Measurements from ENCODE around the gene ELMO1. TPM values are rescaled to one million over a fixed set of nuclear protein-coding genes. Genes with fewer than 3 reads are reported as not detected.

Gene ELMO1
- total and polyA plus RNA-seq, 4 donors = 6.7 to 51.5 (median 14.8) TPM

DNA sequence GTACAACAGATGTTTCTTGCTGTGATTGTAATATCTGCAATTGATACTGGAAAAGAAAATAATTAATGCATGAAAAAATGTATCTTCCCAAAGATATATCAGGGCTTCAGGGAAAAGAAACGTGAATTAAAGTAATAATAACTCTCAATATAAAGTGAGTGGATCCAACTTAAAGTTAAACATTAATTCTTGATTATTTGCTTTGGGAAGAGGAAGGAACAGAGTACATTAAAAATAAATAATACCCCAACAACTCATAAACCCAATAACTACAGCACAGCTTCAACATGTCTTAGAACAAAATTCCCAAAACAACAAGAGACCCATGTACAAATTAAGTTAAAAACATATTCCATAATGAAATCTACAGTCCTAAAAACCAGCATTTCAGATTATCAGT lies 33.0 kb downstream of the ELMO1 start (continued):
- TF ChIP-seq, protein P1, sequence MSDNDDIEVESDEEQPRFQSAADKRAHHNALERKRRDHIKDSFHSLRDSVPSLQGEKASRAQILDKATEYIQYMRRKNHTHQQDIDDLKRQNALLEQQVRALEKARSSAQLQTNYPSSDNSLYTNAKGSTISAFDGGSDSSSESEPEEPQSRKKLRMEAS (IDR thresholded peaks at IDR 0.05) = no peak
- no peak for TF ChIP-seq GABPA (IDR thresholded peaks at IDR 0.05 in 1 of 2, conservative IDR thresholded peaks at IDR 0.05 in 1 of 2)

DNA sequence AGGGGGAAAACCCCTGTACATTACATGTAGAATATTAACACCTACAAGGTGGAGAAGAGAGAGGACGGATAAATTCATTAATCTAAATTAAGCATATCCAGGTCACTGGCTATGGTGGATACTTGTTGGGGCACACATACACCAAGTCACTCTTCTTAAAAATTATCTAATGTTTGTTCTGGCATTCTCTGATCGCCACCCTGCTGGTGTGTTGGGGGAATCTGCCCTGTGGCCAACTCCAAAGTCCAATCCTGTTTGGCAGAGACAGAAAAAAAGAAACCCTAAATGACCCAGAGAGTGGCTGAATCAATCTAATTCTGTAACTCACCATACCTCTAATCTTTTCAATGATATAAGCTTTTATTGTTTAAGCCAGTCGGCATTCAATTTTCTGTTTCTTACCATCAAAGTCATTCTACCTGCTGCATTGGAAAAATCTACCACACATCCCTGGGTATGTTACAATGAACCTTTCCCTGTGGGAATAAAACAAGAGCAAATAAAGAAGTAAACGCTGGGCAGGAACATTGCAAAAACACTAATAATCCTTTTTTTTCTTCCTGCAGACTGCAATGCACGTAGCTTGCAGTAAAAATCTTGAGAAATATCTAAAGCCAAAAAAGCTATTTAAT lies 34.2 kb downstream of the ELMO1 start:
- 31% methylated on average over 5 of the region's 5 CpGs for WGBS
- DNase-seq (ENCODE audit: low spot score) = no peak
- H3K9me3 ChIP-seq (ENCODE audit: control insufficient read depth in 4 of 4, low read length in 3 of 4) = no peaks in the 10 kb centered on the region
- H3K27ac ChIP-seq (ENCODE audit: low read depth in 1 of 2, low read length in 2 of 2) = peak overlapping the region; percentile 83 to 87
- H3K36me3 ChIP-seq (ENCODE audit: control insufficient read depth in 4 of 4, insufficient read depth in 3 of 4, low read depth in 1 of 4, low read length in 3 of 4) = no peaks in the 10 kb centered on the region
- TF ChIP-seq, protein P2, sequence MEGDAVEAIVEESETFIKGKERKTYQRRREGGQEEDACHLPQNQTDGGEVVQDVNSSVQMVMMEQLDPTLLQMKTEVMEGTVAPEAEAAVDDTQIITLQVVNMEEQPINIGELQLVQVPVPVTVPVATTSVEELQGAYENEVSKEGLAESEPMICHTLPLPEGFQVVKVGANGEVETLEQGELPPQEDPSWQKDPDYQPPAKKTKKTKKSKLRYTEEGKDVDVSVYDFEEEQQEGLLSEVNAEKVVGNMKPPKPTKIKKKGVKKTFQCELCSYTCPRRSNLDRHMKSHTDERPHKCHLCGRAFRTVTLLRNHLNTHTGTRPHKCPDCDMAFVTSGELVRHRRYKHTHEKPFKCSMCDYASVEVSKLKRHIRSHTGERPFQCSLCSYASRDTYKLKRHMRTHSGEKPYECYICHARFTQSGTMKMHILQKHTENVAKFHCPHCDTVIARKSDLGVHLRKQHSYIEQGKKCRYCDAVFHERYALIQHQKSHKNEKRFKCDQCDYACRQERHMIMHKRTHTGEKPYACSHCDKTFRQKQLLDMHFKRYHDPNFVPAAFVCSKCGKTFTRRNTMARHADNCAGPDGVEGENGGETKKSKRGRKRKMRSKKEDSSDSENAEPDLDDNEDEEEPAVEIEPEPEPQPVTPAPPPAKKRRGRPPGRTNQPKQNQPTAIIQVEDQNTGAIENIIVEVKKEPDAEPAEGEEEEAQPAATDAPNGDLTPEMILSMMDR (IDR thresholded peaks at IDR 0.05; ENCODE audit: low read depth, low read length, missing input control) = peak; percentile 23
- TF ChIP-seq, protein P3, sequence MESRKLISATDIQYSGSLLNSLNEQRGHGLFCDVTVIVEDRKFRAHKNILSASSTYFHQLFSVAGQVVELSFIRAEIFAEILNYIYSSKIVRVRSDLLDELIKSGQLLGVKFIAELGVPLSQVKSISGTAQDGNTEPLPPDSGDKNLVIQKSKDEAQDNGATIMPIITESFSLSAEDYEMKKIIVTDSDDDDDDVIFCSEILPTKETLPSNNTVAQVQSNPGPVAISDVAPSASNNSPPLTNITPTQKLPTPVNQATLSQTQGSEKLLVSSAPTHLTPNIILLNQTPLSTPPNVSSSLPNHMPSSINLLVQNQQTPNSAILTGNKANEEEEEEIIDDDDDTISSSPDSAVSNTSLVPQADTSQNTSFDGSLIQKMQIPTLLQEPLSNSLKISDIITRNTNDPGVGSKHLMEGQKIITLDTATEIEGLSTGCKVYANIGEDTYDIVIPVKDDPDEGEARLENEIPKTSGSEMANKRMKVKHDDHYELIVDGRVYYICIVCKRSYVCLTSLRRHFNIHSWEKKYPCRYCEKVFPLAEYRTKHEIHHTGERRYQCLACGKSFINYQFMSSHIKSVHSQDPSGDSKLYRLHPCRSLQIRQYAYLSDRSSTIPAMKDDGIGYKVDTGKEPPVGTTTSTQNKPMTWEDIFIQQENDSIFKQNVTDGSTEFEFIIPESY (IDR thresholded peaks at IDR 0.05) = peak; percentile 80
- TF ChIP-seq HNF4G (IDR thresholded peaks at IDR 0.05) (peak; percentile 99), RAD21 (IDR thresholded peaks at IDR 0.05) (peak; percentile 54 to 67), SP1 (IDR thresholded peaks at IDR 0.05) (peak; percentile 99), GABPA (IDR thresholded peaks at IDR 0.05 in 1 of 2, conservative IDR thresholded peaks at IDR 0.05 in 1 of 2) (peak in 1 of 2 donors; percentile 25), YY1 (IDR thresholded peaks at IDR 0.05) (peak; percentile 76), TAF1 (conservative IDR thresholded peaks at IDR 0.05) (no peak), RXRA (IDR thresholded peaks at IDR 0.05) (peak; percentile 96 to 97), NR2F2 (IDR thresholded peaks at IDR 0.05) (no peak), JUND (IDR thresholded peaks at IDR 0.05) (peak; percentile 78 to 83), HNF4A (conservative IDR thresholded peaks at IDR 0.05) (peak; percentile 100), EGR1 (IDR thresholded peaks at IDR 0.05; ENCODE audit: low read depth in 2 of 2) (peak in 1 of 2 donors; percentile 39), FOXA1 (IDR thresholded peaks at IDR 0.05) (peak; percentile 43), FOXA2 (IDR thresholded peaks at IDR 0.05) (peak; percentile 34)
- TF ChIP-seq, protein P1 (IDR thresholded peaks at IDR 0.05) = peak; percentile 77
- TF ChIP-seq, protein P4, sequence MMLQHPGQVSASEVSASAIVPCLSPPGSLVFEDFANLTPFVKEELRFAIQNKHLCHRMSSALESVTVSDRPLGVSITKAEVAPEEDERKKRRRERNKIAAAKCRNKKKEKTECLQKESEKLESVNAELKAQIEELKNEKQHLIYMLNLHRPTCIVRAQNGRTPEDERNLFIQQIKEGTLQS (IDR thresholded peaks at IDR 0.05) = peak; percentile 46
- TF ChIP-seq, protein P5, sequence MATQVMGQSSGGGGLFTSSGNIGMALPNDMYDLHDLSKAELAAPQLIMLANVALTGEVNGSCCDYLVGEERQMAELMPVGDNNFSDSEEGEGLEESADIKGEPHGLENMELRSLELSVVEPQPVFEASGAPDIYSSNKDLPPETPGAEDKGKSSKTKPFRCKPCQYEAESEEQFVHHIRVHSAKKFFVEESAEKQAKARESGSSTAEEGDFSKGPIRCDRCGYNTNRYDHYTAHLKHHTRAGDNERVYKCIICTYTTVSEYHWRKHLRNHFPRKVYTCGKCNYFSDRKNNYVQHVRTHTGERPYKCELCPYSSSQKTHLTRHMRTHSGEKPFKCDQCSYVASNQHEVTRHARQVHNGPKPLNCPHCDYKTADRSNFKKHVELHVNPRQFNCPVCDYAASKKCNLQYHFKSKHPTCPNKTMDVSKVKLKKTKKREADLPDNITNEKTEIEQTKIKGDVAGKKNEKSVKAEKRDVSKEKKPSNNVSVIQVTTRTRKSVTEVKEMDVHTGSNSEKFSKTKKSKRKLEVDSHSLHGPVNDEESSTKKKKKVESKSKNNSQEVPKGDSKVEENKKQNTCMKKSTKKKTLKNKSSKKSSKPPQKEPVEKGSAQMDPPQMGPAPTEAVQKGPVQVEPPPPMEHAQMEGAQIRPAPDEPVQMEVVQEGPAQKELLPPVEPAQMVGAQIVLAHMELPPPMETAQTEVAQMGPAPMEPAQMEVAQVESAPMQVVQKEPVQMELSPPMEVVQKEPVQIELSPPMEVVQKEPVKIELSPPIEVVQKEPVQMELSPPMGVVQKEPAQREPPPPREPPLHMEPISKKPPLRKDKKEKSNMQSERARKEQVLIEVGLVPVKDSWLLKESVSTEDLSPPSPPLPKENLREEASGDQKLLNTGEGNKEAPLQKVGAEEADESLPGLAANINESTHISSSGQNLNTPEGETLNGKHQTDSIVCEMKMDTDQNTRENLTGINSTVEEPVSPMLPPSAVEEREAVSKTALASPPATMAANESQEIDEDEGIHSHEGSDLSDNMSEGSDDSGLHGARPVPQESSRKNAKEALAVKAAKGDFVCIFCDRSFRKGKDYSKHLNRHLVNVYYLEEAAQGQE (IDR thresholded peaks at IDR 0.05) = peak; percentile 76
- H3K27me3 ChIP-seq (ENCODE audit: control insufficient read depth in 4 of 4, insufficient read depth in 4 of 4, low read length in 3 of 4) = no peaks in the 10 kb centered on the region
- peak overlapping the region in 1 of 2 donors; percentile 44 for H3K9ac ChIP-seq (ENCODE audit: low read depth in 1 of 2, low read length in 2 of 2)
- H3K4me1 ChIP-seq (ENCODE audit: control insufficient read depth in 4 of 4, insufficient read depth in 4 of 4, low read length in 3 of 4) = peaks cover 3 to 61% (median 36%) of the 10 kb centered on the region in 4 donors
- no peak overlapping the region for H3K4me3 ChIP-seq (ENCODE audit: low read depth in 1 of 3, low read length in 3 of 3)

Measured in liver (tissue), 9 donors.